GM12801 (cell line): ENCODE measurements around the gene SPATA6L.

Source experiments
- TF ChIP-seq, protein P1 (sequence below): IDR thresholded peaks from one replicate; pipeline ENCODE4 v1.5.1; 2011; ENCODE audit warnings: control low read depth; ENCODE audit not compliant: insufficient read length; ENCODE audit errors: extremely low read depth

SPATA6L gene

DNA sequence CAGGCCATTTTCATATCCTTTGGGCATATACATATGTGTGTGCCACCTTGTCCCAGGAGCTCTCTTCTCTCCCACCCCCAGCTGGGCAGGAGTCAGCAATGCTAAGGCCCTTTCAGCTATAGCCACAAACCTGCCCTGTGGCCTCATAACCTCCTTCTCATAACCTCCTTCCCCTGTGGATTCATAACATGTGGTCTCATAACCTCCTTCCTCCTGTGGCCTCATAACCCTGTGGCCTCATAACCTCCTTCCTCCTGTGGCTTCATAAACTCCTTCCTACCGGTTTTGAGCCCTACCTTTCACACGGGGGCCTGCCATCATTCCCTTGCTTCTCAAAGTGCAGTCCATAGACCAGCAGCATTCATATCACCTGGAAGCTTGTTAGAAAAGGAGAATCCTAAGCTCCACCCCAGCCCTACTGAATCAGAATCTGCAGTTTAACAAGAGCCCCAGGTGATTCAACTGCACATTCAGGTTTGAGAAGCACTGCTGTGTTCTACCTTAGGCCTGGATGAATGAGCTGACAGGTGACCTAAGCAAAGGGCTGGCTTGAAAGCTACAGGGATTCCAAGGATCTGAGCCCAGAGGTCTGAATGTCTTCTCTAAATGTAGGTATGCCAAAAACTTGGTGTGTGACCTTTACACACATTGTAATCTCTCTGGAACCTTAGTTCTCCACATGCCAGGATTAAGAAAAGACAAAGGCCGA, 46.1 kb downstream of the SPATA6L start:
- TF ChIP-seq, protein P1, sequence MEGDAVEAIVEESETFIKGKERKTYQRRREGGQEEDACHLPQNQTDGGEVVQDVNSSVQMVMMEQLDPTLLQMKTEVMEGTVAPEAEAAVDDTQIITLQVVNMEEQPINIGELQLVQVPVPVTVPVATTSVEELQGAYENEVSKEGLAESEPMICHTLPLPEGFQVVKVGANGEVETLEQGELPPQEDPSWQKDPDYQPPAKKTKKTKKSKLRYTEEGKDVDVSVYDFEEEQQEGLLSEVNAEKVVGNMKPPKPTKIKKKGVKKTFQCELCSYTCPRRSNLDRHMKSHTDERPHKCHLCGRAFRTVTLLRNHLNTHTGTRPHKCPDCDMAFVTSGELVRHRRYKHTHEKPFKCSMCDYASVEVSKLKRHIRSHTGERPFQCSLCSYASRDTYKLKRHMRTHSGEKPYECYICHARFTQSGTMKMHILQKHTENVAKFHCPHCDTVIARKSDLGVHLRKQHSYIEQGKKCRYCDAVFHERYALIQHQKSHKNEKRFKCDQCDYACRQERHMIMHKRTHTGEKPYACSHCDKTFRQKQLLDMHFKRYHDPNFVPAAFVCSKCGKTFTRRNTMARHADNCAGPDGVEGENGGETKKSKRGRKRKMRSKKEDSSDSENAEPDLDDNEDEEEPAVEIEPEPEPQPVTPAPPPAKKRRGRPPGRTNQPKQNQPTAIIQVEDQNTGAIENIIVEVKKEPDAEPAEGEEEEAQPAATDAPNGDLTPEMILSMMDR: no peak

DNA sequence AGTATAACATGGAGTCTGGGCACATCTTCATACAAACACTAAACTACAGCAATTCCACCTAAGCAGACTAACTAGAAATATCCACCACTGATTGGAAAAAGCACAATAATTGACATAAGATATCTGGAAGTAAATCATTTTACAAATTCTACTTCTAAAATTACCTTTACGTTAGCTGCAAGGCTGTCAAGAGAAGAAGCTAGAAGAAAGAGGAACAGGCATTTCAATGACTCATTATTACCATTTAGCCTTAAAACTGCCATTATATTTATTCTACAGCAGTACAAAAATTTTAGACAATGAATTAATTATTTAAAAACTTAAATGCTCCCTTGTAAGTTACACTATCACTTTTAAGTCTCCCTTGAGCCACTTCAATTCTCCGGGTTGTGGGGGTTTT, 47.6 kb downstream of the SPATA6L start:
- TF ChIP-seq, protein P1: no peak

DNA sequence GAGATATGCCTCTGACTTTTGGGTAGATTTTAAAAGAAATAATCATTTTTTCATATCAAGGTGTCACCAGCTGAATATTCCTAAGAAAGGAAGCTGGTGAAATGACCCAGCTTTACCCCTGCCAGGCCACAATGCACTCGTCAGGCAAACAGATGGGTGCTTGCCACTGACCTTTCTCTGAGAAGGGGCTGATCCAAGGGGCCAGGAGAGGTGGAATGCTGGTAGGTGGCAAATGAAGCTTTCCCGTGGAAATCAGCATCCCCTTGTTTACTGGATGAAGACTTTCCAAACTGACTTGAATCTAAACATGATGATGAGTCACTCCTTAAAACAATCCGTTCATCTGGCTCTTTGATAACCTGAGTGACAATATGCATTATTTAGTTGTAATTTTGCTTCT, 48.5 kb downstream of the SPATA6L start:
- TF ChIP-seq, protein P1: no peak

DNA sequence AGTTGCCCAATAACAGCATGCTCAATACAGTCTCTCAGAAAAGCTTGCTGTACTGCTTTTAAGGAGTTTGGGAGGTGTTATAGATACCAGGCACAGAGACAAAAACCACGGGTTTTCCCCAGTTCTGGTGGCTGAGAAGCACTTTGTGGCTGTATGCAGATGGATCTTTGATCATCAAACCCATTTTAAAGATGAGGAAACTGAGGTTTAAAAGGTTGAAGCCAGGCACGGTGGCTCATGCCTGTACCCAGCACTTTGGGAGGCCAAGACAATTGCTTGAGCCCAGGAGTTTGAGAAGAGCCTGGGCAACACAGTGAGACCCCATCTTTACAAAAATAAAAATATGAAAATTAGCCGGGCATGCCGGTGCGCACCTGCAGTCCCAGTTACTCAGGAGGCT, 50.5 kb downstream of the SPATA6L start:
- TF ChIP-seq, protein P1: no peak

DNA sequence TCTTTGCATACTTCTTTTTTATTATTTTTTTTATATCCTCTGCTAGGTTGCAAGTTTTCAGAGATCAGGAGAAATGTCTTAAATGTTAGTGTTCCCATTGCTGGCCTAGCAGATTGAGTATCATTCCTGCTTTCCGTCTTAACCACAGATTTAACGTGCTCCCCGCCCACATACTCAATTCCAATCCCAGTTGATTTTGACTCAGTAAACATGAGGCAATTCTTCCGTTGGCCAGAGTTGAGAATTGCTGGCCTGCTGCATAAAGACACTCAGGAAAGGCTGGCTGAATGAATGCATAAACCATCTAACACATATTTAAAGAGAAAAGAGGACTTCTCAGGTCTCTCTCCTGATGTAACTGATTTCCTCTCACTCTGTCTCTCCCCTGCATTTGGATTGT, 51.0 kb downstream of the SPATA6L start:
- TF ChIP-seq, protein P1: no peak

DNA sequence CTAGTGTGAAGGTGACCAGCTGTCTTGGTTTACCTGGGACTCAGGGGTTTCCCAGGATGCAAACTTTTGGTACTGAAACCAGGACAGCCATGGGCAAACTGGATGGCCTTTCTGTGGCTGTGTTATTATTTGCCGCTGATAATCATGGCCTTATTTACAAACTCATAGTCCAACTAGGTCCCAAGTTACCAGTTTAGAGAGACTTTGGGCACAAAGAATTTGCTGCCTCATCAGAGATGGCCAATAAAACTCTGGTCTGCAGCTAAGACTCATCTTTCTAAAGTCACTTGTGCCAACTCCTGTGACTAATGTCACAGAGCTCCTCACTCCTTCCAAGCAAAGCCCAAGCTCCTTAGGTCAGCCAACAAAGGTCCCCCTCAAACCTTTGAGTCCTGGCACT, 51.7 kb downstream of the SPATA6L start:
- TF ChIP-seq, protein P1: no peak

DNA sequence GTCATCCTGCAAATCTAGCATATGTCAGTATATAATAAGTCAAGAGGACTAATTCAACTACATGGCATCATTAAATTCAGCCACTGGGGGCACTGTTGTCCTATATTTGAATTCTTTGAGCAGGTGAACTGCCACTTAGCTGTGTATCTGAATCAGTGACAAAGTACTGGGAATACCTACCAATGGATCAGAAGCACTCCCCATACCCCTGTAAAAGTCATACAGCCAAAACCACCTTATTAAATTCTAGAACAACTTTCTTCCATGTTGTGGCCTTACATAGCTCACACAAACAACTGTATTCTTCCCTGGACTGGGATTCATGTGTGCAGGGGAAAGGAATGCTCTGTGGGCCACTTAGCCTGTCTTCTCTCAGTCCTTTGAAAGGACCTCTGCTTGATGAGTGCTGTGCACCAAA, 61.6 kb downstream of the SPATA6L start:
- TF ChIP-seq, protein P1: no peak
